Psoas muscle (tissue), 8 donors: ENCODE results near the gene NYNRIN. TPM values are rescaled to one million over a fixed set of nuclear protein-coding genes. Genes with fewer than 3 reads are reported as not detected.

Experiments
- ATAC-seq, 4 donors: fragments of 200-7000 bp; cut with Tn5 transposase; one replicate each; pipeline ENCODE4 v1.9.1; 2020; ENCODE audit warnings: moderate library complexity in 3 of 4, mild to moderate bottlenecking in 2 of 4
- DNase-seq, 2 donors: peaks; one replicate each; pipeline ENCODE4 v3.0.0-alpha.2; 2020
- H3K27ac ChIP-seq: fragments of 200-600 bp; one replicate; pipeline ENCODE4 v1.8.0; 2022
- H3K27me3 ChIP-seq, 3 donors: fragments of 200-600 bp in 1 of 3; one replicate each; pipeline versions ENCODE4 v1.6.1 to v1.8.0; 2013 to 2022; ENCODE audit warnings: low read length in 2 of 3, mild to moderate bottlenecking in 2 of 3, moderate library complexity in 1 of 3; ENCODE audit not compliant: insufficient read depth in 3 of 3
- H3K36me3 ChIP-seq, 2 donors: fragments of 200-600 bp in 1 of 2; one replicate each; pipeline versions ENCODE4 v1.6.1 to v1.8.0; 2013 to 2022; ENCODE audit warnings: low read depth in 1 of 2, mild to moderate bottlenecking in 1 of 2, moderate library complexity in 1 of 2; ENCODE audit not compliant: insufficient read depth in 1 of 2
- H3K4me1 ChIP-seq: fragments of 200-600 bp; one replicate; pipeline ENCODE4 v1.8.0; 2022
- H3K4me3 ChIP-seq: fragments of 200-600 bp; one replicate; pipeline ENCODE4 v1.8.0; 2022; ENCODE audit warnings: mild to moderate bottlenecking
- H3K9me3 ChIP-seq: fragments of 200-600 bp; one replicate; pipeline ENCODE4 v1.8.0; 2022
- CTCF ChIP-seq: fragments of 200-600 bp; IDR thresholded peaks from one replicate; pipeline ENCODE4 v1.8.0; 2022; ENCODE audit warnings: antibody characterized with exemption
- WGBS, 3 donors: extraction: QIAGEN DNeasy Blood & Tissue Kit; methylation state at CpG; one replicate each; pipeline versions ENCODE4 v1.1.6 to v1.1.7; 2013; 5-methylcytosine and 5-hydroxymethylcytosine counted together
- intact Hi-C, 2 donors: fragments of 100-400 bp; cut with DNase I; formaldehyde crosslinking; loops; one replicate each; pipeline versions ENCODE4 v1.11.0 to v1.14.2; 2022
- polyA plus RNA-seq, 3 donors: library from polyadenylated mRNA; stranded (reverse); fragments of 200-250 nt; gene quantifications; one replicate each; pipeline ENCODE4 v1.2.3, GENCODE V29; 2013
- total RNA-seq, 4 donors: library from RNA; stranded (reverse); fragmentation: NEBNext Ultra II Directional in 2 of 4; extraction: Animal tissue kit (Norgen Biotek cat#: 25700) in 2 of 4; gene quantifications; one replicate each; pipeline versions ENCODE4 v1.2.1 to v1.2.4, GENCODE V29; 2021 to 2023
- donor health status: healthy with polysubstance abuse.
- donor health status: DM: no; HTN: no; CAD: no; lungs with moderate emphysema.
- donor health status: Bipolar disorder and iron deficiency.
- donor health status: healthy.
- donor health status: DM: yes; HTN: yes; CAD: no.
- donor health status: DM: no; HTN: no; CAD: no.
- donor health status: DM: no; HTN: no; CAD: no.
- donor health status: DM: yes; HTN: yes; CAD: no.

Gene NYNRIN
- total and polyA plus RNA-seq, 7 donors: 1.1 to 8.0 (median 2.1) TPM

GRCh38 chr14:24389226-24389848, 9.5 kb upstream of the NYNRIN start:
- H3K27ac ChIP-seq: no peak overlapping the region
- no peaks in the 10 kb centered on the region for H3K36me3 ChIP-seq
- ATAC-seq (no peak), DNase-seq (no peak)
- TF ChIP-seq CTCF: no peak
- H3K4me3 ChIP-seq: no peak overlapping the region
- intact Hi-C loops: no loop called here
- H3K27me3 ChIP-seq: peaks cover 0 to 33% (median 3%) of the 10 kb centered on the region in 3 donors
- no peaks in the 10 kb centered on the region for H3K9me3 ChIP-seq
- H3K4me1 ChIP-seq: no peaks in the 10 kb centered on the region
- 42 to 46% (median 46%) methylated on average over 11 of the region's 11 CpGs for WGBS, 3 donors

- no peak overlapping the region for H3K4me3 ChIP-seq
- H3K36me3 ChIP-seq: no peaks in the 10 kb centered on the region
- WGBS, 3 donors: 69 to 80% (median 73%) methylated on average over 6 of the region's 6 CpGs
- no peak for TF ChIP-seq CTCF
- DNase-seq (no peak), ATAC-seq (no peak)
- no peaks in the 10 kb centered on the region for H3K9me3 ChIP-seq
- intact Hi-C loops: no loop called here
- no peak overlapping the region for H3K27ac ChIP-seq
- no peaks in the 10 kb centered on the region for H3K4me1 ChIP-seq
- peaks cover 0 to 31% (median 3%) of the 10 kb centered on the region in 3 donors for H3K27me3 ChIP-seq
Measured at GRCh38 chr14:24390701-24391468, 7.9 kb upstream of the NYNRIN start.

- WGBS, 3 donors: 43 to 46% (median 44%) methylated on average over 8 of the region's 8 CpGs
- H3K4me3 ChIP-seq: no peak overlapping the region
- no peak for TF ChIP-seq CTCF
- ATAC-seq (no peak), DNase-seq (no peak)
- no peaks in the 10 kb centered on the region for H3K4me1 ChIP-seq
- H3K36me3 ChIP-seq: no peaks in the 10 kb centered on the region
- H3K9me3 ChIP-seq: no peaks in the 10 kb centered on the region
- intact Hi-C loops: no loop called here
- peaks cover 0 to 31% (median 3%) of the 10 kb centered on the region in 3 donors for H3K27me3 ChIP-seq
- no peak overlapping the region for H3K27ac ChIP-seq
Measured at GRCh38 chr14:24392325-24393091, 6.3 kb upstream of the NYNRIN start.

GRCh38 chr14:24394275-24394674, 4.5 kb upstream of the NYNRIN start:
- TF ChIP-seq CTCF: no peak
- intact Hi-C loops: no loop called here
- Histone ChIP-seq H3K27ac (no peak overlapping the region), H3K27me3 (peaks cover 0 to 36% (median 4%) of the 10 kb centered on the region in 3 donors), H3K4me1 (no peaks in the 10 kb centered on the region), H3K9me3 (no peaks in the 10 kb centered on the region), H3K4me3 (no peak overlapping the region), H3K36me3 (no peaks in the 10 kb centered on the region)
- WGBS, 3 donors: 50 to 52% (median 51%) methylated on average over 3 of the region's 3 CpGs
- no peak for ATAC-seq
- no peak for DNase-seq
